ENCODE results near the gene PPFIA2.

Gene PPFIA2

GRCh38 chr12:81533054-81533453 is 226.1 kb downstream of the PPFIA2 start (continued):
- TF ChIP-seq ZNF565 (CRISPR knock-in tag; conservative IDR thresholded peaks at IDR 0.05; ENCODE audit: low read depth), result no peak
- no peak for TF ChIP-seq POU6F1 (CRISPR knock-in tag; IDR thresholded peaks at IDR 0.05; ENCODE audit: borderline replicate concordance, low read depth)
- TF ChIP-seq ESRRG (CRISPR knock-in tag; IDR thresholded peaks at IDR 0.05), result no peak
- TF ChIP-seq ZNF70 (CRISPR knock-in tag; IDR thresholded peaks at IDR 0.05), result no peak
- TF ChIP-seq TCF4 (CRISPR knock-in tag; IDR thresholded peaks at IDR 0.05; ENCODE audit: borderline replicate concordance), result no peak
- no peak for TF ChIP-seq ZNF8 (CRISPR knock-in tag; IDR thresholded peaks at IDR 0.05)
- no peak for TF ChIP-seq ZFP3 (CRISPR knock-in tag; IDR thresholded peaks at IDR 0.05)
- no peak for TF ChIP-seq SNAI2 (CRISPR knock-in tag; IDR thresholded peaks at IDR 0.05)
- TF ChIP-seq CSDC2 (CRISPR knock-in tag; IDR thresholded peaks at IDR 0.05), result no peak
- TF ChIP-seq GLIS3 (CRISPR knock-in tag; IDR thresholded peaks at IDR 0.05), result no peak

- no peak for ATAC-seq
- no peak for TF ChIP-seq OSR1 (CRISPR knock-in tag; IDR thresholded peaks at IDR 0.05)
- TF ChIP-seq, protein P1, sequence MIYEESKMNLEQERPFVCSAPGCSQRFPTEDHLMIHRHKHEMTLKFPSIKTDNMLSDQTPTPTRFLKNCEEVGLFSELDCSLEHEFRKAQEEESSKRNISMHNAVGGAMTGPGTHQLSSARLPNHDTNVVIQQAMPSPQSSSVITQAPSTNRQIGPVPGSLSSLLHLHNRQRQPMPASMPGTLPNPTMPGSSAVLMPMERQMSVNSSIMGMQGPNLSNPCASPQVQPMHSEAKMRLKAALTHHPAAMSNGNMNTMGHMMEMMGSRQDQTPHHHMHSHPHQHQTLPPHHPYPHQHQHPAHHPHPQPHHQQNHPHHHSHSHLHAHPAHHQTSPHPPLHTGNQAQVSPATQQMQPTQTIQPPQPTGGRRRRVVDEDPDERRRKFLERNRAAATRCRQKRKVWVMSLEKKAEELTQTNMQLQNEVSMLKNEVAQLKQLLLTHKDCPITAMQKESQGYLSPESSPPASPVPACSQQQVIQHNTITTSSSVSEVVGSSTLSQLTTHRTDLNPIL (CRISPR knock-in tag; IDR thresholded peaks at IDR 0.05; ENCODE audit: low read depth), result no peak
- TF ChIP-seq ZNF8 (CRISPR knock-in tag; IDR thresholded peaks at IDR 0.05), result no peak
- TF ChIP-seq ZFP3 (CRISPR knock-in tag; IDR thresholded peaks at IDR 0.05), result no peak
- no peak for TF ChIP-seq GLIS3 (CRISPR knock-in tag; IDR thresholded peaks at IDR 0.05)
- TF ChIP-seq PATZ1 (CRISPR knock-in tag; IDR thresholded peaks at IDR 0.05; ENCODE audit: borderline replicate concordance), result no peak
- TF ChIP-seq ZNF70 (CRISPR knock-in tag; IDR thresholded peaks at IDR 0.05), result no peak
Observed at GRCh38 chr12:81530352-81530751, 228.8 kb downstream of the PPFIA2 start.

GRCh38 chr12:81520064-81520945 is 238.8 kb downstream of the PPFIA2 start:
- ATAC-seq, result peak; percentile 79
- TF ChIP-seq, protein P1 (CRISPR knock-in tag; IDR thresholded peaks at IDR 0.05; ENCODE audit: low read depth), result no peak
- TF ChIP-seq PPARA (CRISPR knock-in tag; IDR thresholded peaks at IDR 0.05; ENCODE audit: borderline replicate concordance), result no peak
- no peak for TF ChIP-seq TCF4 (CRISPR knock-in tag; IDR thresholded peaks at IDR 0.05; ENCODE audit: borderline replicate concordance)
- no peak for TF ChIP-seq ESRRG (CRISPR knock-in tag; IDR thresholded peaks at IDR 0.05)
- TF ChIP-seq ZFP30 (CRISPR knock-in tag; IDR thresholded peaks at IDR 0.05), result no peak
- TF ChIP-seq ZC3H10 (CRISPR knock-in tag; IDR thresholded peaks at IDR 0.05), result no peak
- no peak for TF ChIP-seq OSR1 (CRISPR knock-in tag; IDR thresholded peaks at IDR 0.05)

DNA sequence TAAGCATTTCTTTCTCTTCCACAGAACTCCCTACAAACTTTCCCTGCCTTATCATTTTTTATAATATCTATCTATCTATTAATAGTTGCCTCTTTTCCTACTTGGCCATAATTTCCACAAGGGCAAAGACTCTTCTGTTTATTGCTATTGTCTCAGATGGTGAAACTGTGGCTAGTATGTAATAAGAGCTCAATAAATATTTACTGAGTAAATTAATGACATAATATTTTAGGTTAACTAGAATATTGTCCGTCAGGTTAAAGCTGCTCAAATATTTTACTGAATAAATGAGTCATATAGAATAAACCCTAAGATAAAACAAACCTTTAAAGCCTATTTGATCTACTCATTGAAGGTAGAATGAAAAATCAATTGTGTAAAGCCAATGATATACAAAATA is 240.5 kb downstream of the PPFIA2 start:
- no peak for TF ChIP-seq PPARA (CRISPR knock-in tag; IDR thresholded peaks at IDR 0.05; ENCODE audit: borderline replicate concordance)
- TF ChIP-seq TCF4 (CRISPR knock-in tag; IDR thresholded peaks at IDR 0.05; ENCODE audit: borderline replicate concordance), result no peak
- no peak for TF ChIP-seq SNAI2 (CRISPR knock-in tag; IDR thresholded peaks at IDR 0.05)
- no peak for TF ChIP-seq ZNF70 (CRISPR knock-in tag; IDR thresholded peaks at IDR 0.05)
- no peak for TF ChIP-seq BACH2 (CRISPR knock-in tag; IDR thresholded peaks at IDR 0.05; ENCODE audit: borderline replicate concordance)
- TF ChIP-seq ZNF8 (CRISPR knock-in tag; IDR thresholded peaks at IDR 0.05), result no peak
- TF ChIP-seq POU6F1 (CRISPR knock-in tag; IDR thresholded peaks at IDR 0.05; ENCODE audit: borderline replicate concordance, low read depth), result no peak
- no peak for TF ChIP-seq CSDC2 (CRISPR knock-in tag; IDR thresholded peaks at IDR 0.05)
- ATAC-seq, result no peak
